Measurements from ENCODE around the gene GPSM1. TPM values are rescaled to one million over a fixed set of nuclear protein-coding genes. Genes with fewer than 3 reads are reported as not detected.

The GPSM1 gene
- total RNA-seq, 2 donors from 2014 or later: 2.3 to 3.4 TPM

DNA sequence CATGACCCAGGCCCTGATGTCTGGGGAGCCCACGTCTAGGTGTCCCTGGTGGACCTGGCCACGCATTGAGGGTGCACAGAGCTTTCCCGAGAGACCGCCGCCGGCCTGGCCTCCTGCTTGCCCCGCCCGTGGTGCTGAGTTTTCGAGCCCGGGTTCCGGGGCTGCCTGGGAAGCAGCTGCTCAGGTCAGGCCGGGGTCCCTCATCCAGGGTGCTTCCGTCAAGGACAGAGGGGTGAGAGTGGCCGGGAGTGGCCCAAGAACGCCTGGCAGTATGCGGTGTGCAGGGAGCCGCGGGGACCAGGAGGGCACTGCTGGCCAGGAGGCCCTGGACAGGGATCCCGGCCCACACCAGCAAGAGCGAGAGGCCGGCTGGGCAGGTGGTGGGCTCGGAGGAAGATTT is 43.0 kb upstream of the GPSM1 start:
- intact Hi-C loops (cut with DNase I): loop anchor here (10.0 kb wide), 1 partner anchor 110 kb away; no protein-coding TSS in a partner anchor
- Histone ChIP-seq H3K27me3 (no peaks in the 10 kb centered on the region), H3K27ac (no peak overlapping the region), H3K36me3 (no peaks in the 10 kb centered on the region), H3K4me3 (no peak overlapping the region), H3K9ac (ENCODE audit: low read depth in 2 of 2, low read length in 2 of 2) (no peak overlapping the region), H3K4me1 (peaks cover 5% of the 10 kb centered on the region), H3K9me3 (no peaks in the 10 kb centered on the region)
- TF ChIP-seq CTCF (IDR thresholded peaks at IDR 0.05): no peak
- DNase-seq: no peak

DNA sequence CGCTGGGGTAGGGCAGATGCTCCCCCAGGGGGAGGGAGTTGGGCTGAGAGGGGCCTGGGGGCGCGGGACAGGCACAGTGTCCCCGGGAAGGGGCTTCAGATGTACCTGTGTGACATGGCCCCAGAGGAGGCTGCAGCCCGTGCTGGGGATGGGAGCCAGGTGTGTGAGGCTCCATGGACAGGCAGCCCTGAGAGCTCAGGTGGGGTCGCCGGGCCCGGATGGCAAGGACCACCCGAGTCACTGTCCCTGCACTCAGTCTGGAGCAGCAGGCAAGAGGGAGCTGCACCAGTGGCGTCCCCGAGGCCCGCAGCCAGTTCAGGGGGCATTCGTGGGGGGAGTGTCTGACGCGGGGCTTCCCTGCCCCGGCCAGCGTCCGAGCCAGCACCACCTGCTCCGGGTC is 42.4 kb upstream of the GPSM1 start:
- Histone ChIP-seq H3K27ac (no peak overlapping the region), H3K9ac (ENCODE audit: low read depth in 2 of 2, low read length in 2 of 2) (no peak overlapping the region), H3K9me3 (no peaks in the 10 kb centered on the region), H3K27me3 (no peaks in the 10 kb centered on the region), H3K36me3 (no peaks in the 10 kb centered on the region), H3K4me3 (no peak overlapping the region), H3K4me1 (peaks cover 5% of the 10 kb centered on the region)
- intact Hi-C loops (cut with DNase I): loop anchor here (10.0 kb wide), 1 partner anchor 110 kb away; no protein-coding TSS in a partner anchor
- TF ChIP-seq CTCF (IDR thresholded peaks at IDR 0.05): no peak
- DNase-seq: no peak

DNA sequence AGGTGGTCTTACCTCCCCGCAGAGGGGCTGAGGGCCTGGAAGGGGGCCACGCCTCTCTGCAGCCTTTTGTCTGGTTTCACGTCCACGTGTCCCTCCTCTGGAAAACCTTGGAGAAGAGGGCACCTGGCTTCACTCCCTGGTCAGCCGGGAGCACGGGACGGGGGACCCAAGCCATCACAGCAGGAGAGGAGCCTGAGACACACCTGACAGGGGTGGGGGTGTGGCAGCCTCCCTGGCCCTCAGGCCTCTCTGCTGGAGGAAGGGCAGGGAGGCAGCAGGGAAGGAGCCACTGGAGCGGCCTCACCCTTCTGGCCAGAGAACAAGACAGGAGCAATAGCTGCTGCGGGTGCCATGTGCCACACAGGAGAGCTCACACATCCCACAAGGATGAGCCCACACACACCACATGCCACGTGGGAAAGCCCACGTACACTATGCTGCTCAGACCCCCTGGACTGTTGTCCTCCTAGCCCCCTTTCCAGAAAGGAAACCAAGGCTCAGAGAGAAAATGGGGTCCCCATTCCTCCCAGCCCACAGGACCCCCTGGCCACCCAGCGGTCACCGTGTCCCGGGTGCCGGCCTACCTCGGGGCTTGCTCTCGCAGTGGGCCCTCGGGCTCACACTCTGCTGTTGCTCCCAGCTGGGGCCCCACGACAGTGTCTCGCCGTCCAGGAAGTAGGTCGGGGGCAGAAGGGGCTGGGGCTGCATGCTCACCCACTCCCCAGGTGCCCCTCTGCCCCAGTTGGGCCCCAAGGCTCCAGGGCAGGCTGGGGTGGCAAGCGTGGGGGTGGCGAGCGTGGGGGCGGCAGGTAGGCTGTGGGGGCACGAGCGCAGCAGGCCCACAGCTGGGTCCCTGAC is 41.6 kb upstream of the GPSM1 start:
- no peak for TF ChIP-seq CTCF (IDR thresholded peaks at IDR 0.05)
- no peaks in the 10 kb centered on the region for H3K27me3 ChIP-seq
- peaks cover 5% of the 10 kb centered on the region for H3K4me1 ChIP-seq
- intact Hi-C loops (cut with DNase I): loop anchor here (10.0 kb wide), 1 partner anchor 111 kb away; no protein-coding TSS in a partner anchor
- no peak overlapping the region for H3K4me3 ChIP-seq
- no peaks in the 10 kb centered on the region for H3K9me3 ChIP-seq
- H3K36me3 ChIP-seq: no peaks in the 10 kb centered on the region
- no peak for DNase-seq
- no peak overlapping the region for H3K9ac ChIP-seq (ENCODE audit: low read depth in 2 of 2, low read length in 2 of 2)
- no peak overlapping the region for H3K27ac ChIP-seq

GRCh38 chr9:136286359-136286986 is 40.9 kb upstream of the GPSM1 start:
- Histone ChIP-seq H3K27me3 (no peaks in the 10 kb centered on the region), H3K4me1 (peaks cover 5% of the 10 kb centered on the region), H3K9me3 (no peaks in the 10 kb centered on the region), H3K4me3 (no peak overlapping the region), H3K27ac (no peak overlapping the region), H3K36me3 (no peaks in the 10 kb centered on the region), H3K9ac (ENCODE audit: low read depth in 2 of 2, low read length in 2 of 2) (no peak overlapping the region)
- intact Hi-C loops (cut with DNase I): loop anchor here (10.0 kb wide), 1 partner anchor 112 kb away; no protein-coding TSS in a partner anchor
- no peak for DNase-seq
- TF ChIP-seq CTCF (IDR thresholded peaks at IDR 0.05): no peak

- no peak for TF ChIP-seq CTCF (IDR thresholded peaks at IDR 0.05)
- DNase-seq: no peak
- Histone ChIP-seq H3K36me3 (no peaks in the 10 kb centered on the region), H3K27me3 (no peaks in the 10 kb centered on the region), H3K4me1 (peaks cover 5% of the 10 kb centered on the region), H3K9ac (ENCODE audit: low read depth in 2 of 2, low read length in 2 of 2) (no peak overlapping the region), H3K9me3 (no peaks in the 10 kb centered on the region), H3K4me3 (no peak overlapping the region), H3K27ac (no peak overlapping the region)
- intact Hi-C loops (cut with DNase I): loop anchor here (10.0 kb wide), 1 partner anchor 112 kb away; no protein-coding TSS in a partner anchor
Observed at GRCh38 chr9:136286987-136287379, 40.4 kb upstream of the GPSM1 start.
